WTC11 (cell line): Measurements from ENCODE around the gene PI4KB. TPM values are rescaled to one million over a fixed set of nuclear protein-coding genes. Genes with fewer than 3 reads are reported as not detected.

ENCODE experiments used
- ATAC-seq: fragments of 200-7000 bp; cut with Tn5 transposase; 2 replicates; pipeline ENCODE4 v1.10.0; 2021; ENCODE audit warnings: mild to moderate bottlenecking, moderate library complexity
- CTCF ChIA-PET: fragments of 300-600 bp; sonication (Branson Sonifier 250); formaldehyde crosslinking; loops from one replicate; lab custom pipeline; 2021; ENCODE audit warnings: antibody characterized with exemption; lab: Charles Lee
- POLR2A ChIA-PET: fragments of 350-600 bp; sonication (Branson Sonifier 250); formaldehyde crosslinking; loops from one replicate; lab custom pipeline; 2021; ENCODE audit warnings: antibody characterized with exemption; lab: Charles Lee
- DNase-seq: peaks from one replicate; pipeline ENCODE4 v3.0.0; 2021; ENCODE audit warnings: low spot score
- H3K27ac Mint-ChIP-seq: 2 replicates; pipeline ENCODE4 v1.8.0; 2021; ENCODE audit warnings: mixed read lengths
- H3K27me3 Mint-ChIP-seq: 2 replicates; pipeline ENCODE4 v1.8.0; 2021; ENCODE audit warnings: low read depth, mild to moderate bottlenecking, moderate library complexity, mixed read lengths
- H3K36me3 Mint-ChIP-seq: 2 replicates; pipeline ENCODE4 v1.8.0; 2021; ENCODE audit warnings: mixed read lengths
- H3K4me1 Mint-ChIP-seq: 2 replicates; pipeline ENCODE4 v1.8.0; 2022; ENCODE audit warnings: mixed read lengths
- H3K4me3 Mint-ChIP-seq: 2 replicates; pipeline ENCODE4 v1.8.0; 2021; ENCODE audit warnings: mild to moderate bottlenecking, moderate library complexity, mixed read lengths
- H3K9me3 Mint-ChIP-seq: 2 replicates; pipeline ENCODE4 v1.8.0; 2021; ENCODE audit warnings: mixed read lengths
- ATF1 ChIP-seq: sonication (generic); formaldehyde crosslinking; IDR thresholded peaks from 2 replicates; pipeline ENCODE4 v1.8.1; 2023; ENCODE audit warnings: mild to moderate bottlenecking, moderate library complexity, missing genetic modification reagents
- ATF2 ChIP-seq: sonication (generic); formaldehyde crosslinking; IDR thresholded peaks from 2 replicates; pipeline ENCODE4 v1.8.1; 2022; ENCODE audit warnings: low read depth, missing genetic modification reagents, borderline replicate concordance
- ATF6 ChIP-seq: sonication (generic); formaldehyde crosslinking; IDR thresholded peaks from 2 replicates; pipeline ENCODE4 v1.8.1; 2023; ENCODE audit warnings: mild to moderate bottlenecking, missing genetic modification reagents
- E2F1 ChIP-seq: sonication (generic); formaldehyde crosslinking; IDR thresholded peaks from 2 replicates; pipeline ENCODE4 v1.8.0; 2022; ENCODE audit warnings: mild to moderate bottlenecking, missing genetic modification reagents
- EMX1 ChIP-seq: fragments of 250-450 bp; sonication (Bioruptor Pico); IDR thresholded peaks from 2 replicates; pipeline ENCODE4 v1.8.0; 2021; ENCODE audit warnings: mild to moderate bottlenecking
- FOXJ3 ChIP-seq: sonication (generic); formaldehyde crosslinking; IDR thresholded peaks from 2 replicates; pipeline ENCODE4 v1.9.0; 2021; ENCODE audit warnings: missing genetic modification reagents, mild to moderate bottlenecking, borderline replicate concordance
- FOXK1 ChIP-seq: sonication (generic); formaldehyde crosslinking; IDR thresholded peaks from 2 replicates; pipeline ENCODE4 v1.8.0; 2022; ENCODE audit warnings: mild to moderate bottlenecking, moderate library complexity, missing genetic modification reagents
- GABPB1 ChIP-seq: sonication (generic); formaldehyde crosslinking; IDR thresholded peaks from 2 replicates; pipeline ENCODE4 v1.8.1; 2023; ENCODE audit warnings: mild to moderate bottlenecking, missing genetic modification reagents
- MAX ChIP-seq: sonication (generic); formaldehyde crosslinking; IDR thresholded peaks from 2 replicates; pipeline ENCODE4 v1.8.0; 2022; ENCODE audit warnings: mild to moderate bottlenecking, missing genetic modification reagents
- MYBL2 ChIP-seq: sonication (generic); formaldehyde crosslinking; IDR thresholded peaks from 2 replicates; pipeline ENCODE4 v1.8.1; 2023; ENCODE audit warnings: mild to moderate bottlenecking, moderate library complexity, missing genetic modification reagents
- NR2C2 ChIP-seq: sonication (generic); formaldehyde crosslinking; IDR thresholded peaks from 2 replicates; pipeline ENCODE4 v1.8.0; 2022; ENCODE audit warnings: mild to moderate bottlenecking, missing genetic modification reagents
- NR3C1 ChIP-seq: sonication (generic); formaldehyde crosslinking; conservative IDR thresholded peaks from 2 replicates; pipeline ENCODE4 v1.8.1; 2023; ENCODE audit warnings: low read depth, mild to moderate bottlenecking, missing genetic modification reagents
- TEAD4 ChIP-seq: sonication (generic); formaldehyde crosslinking; IDR thresholded peaks from 2 replicates; pipeline ENCODE4 v1.8.0; 2022; ENCODE audit warnings: mild to moderate bottlenecking, missing genetic modification reagents
- TP53 ChIP-seq: sonication (generic); formaldehyde crosslinking; IDR thresholded peaks from 2 replicates; pipeline ENCODE4 v1.8.1; 2023; ENCODE audit warnings: mild to moderate bottlenecking, missing genetic modification reagents
- ZNF232 ChIP-seq: sonication (generic); formaldehyde crosslinking; IDR thresholded peaks from 2 replicates; pipeline ENCODE4 v1.8.0; 2022; ENCODE audit warnings: mild to moderate bottlenecking, missing genetic modification reagents
- ZNF263 ChIP-seq: sonication (generic); formaldehyde crosslinking; IDR thresholded peaks from 2 replicates; pipeline ENCODE4 v1.8.1; 2022; ENCODE audit warnings: low read depth, mild to moderate bottlenecking, moderate library complexity, missing genetic modification reagents
- ZNF396 ChIP-seq: fragments of 250-450 bp; sonication (Bioruptor Pico); IDR thresholded peaks from 2 replicates; pipeline ENCODE4 v1.8.0; 2021; ENCODE audit warnings: mild to moderate bottlenecking, moderate library complexity, borderline replicate concordance
- total RNA-seq: library from RNA; stranded (reverse); gene quantifications from 3 replicates; pipeline ENCODE4 v1.2.3, GENCODE V29; 2021
- TF ChIP-seq, protein P1 (sequence below): sonication (generic); formaldehyde crosslinking; IDR thresholded peaks from 2 replicates; pipeline ENCODE4 v1.8.1; 2022; ENCODE audit warnings: missing genetic modification reagents, borderline replicate concordance
- TF ChIP-seq, protein P2 (sequence below): sonication (generic); formaldehyde crosslinking; IDR thresholded peaks from 2 replicates; pipeline ENCODE4 v1.8.0; 2023; ENCODE audit warnings: mild to moderate bottlenecking, missing genetic modification reagents
- TF ChIP-seq, protein P3 (sequence below): sonication (generic); formaldehyde crosslinking; IDR thresholded peaks from 2 replicates; pipeline ENCODE4 v1.8.1; 2023; ENCODE audit warnings: mild to moderate bottlenecking, moderate library complexity, missing genetic modification reagents

PI4KB gene
- total RNA-seq, 1 experiment from 2014 or later: 33.6 TPM

- TF ChIP-seq MAX (CRISPR knock-in tag): 0 out of 2 replicates have a peak, but pooled peaks have one; percentile 31
- TF ChIP-seq ZNF396 (CRISPR knock-in tag): no peak
- DNase-seq (peak; percentile 63), ATAC-seq (peak; percentile 86)
- H3K36me3 Mint-ChIP-seq: no peaks in the 10 kb centered on the region
- CTCF ChIA-PET: interaction anchor here (0.9 to 1.8 kb wide), 3 partner anchors 27 to 71 kb away, joined by 4 to 15 read pairs (median 12); partner anchors contain the start of gene PSMB4
- peak within 1 kb of the TSS; percentile 60 for H3K4me3 Mint-ChIP-seq
- H3K27me3 Mint-ChIP-seq: no peaks in the 10 kb centered on the region
- H3K9me3 Mint-ChIP-seq: no peaks in the 10 kb centered on the region
- peak within 1 kb of the TSS; percentile 12; the same call in 1 of the 2 replicates for H3K27ac Mint-ChIP-seq
- H3K4me1 Mint-ChIP-seq: peaks cover 24% of the 10 kb centered on the region
- POLR2A ChIA-PET: interaction anchor here (0.6 to 1.4 kb wide), 5 partner anchors 22 to 241 kb away, joined by 3 read pairs; partner anchors contain the start of gene PSMB4
Observed at GRCh38 chr1:151372058-151372934, 45.1 kb upstream of the PI4KB start, which contains the start of gene SELENBP1. TSS of gene SELENBP1 (minus strand) at chr1:151372705. CDS start at chr1:151372641, 64 bp downstream.

DNA sequence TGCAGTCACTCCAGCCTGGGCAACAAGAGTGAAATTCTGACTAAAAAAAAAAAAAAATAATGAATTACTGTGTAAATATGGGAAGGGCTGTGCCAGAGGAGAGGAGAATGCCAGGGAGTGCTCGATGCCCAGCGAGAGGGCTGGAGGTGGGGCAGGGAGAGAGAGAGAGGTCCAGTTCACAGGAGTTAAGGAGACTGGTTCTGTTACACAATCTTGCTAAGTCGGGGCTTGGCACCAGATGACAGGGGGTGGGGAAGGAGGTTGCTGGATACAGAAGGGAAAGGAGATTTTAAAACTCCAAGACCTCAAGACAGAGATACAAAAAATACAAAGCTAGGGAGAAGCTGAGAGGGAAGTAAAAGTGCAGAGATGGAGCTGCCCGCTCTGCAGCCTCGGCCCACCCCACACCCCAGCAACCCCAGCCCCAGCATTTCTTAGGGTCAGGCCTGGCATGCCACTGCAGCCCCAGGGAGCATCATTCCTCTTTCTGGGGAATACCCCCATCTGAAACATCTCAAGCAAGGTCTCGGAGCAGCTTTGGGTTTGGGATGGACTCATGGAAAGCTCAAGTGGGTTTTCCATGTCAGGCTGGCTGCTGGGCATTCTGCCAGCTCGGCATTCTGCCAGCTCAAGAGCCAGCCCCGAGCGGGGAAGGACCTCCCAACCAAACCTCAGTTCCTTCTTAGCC, 44.3 kb upstream of the PI4KB start:
- H3K9me3 Mint-ChIP-seq: no peaks in the 10 kb centered on the region
- no peak for ATAC-seq
- H3K27ac Mint-ChIP-seq: no peak overlapping the region
- no peaks in the 10 kb centered on the region for H3K36me3 Mint-ChIP-seq
- ChIA-PET POLR2A (interaction anchor here (0.6 to 1.4 kb wide), 4 partner anchors 21 to 241 kb away, joined by 3 read pairs; no protein-coding TSS in a partner anchor), CTCF (interaction anchor here (1.7 to 1.8 kb wide), 2 partner anchors 31 to 70 kb away, joined by 12 to 15 read pairs; no protein-coding TSS in a partner anchor)
- peak overlapping the region; percentile 60; the same call in 1 of the 2 replicates for H3K4me3 Mint-ChIP-seq
- H3K27me3 Mint-ChIP-seq: no peaks in the 10 kb centered on the region
- no peak for DNase-seq
- peaks cover 24% of the 10 kb centered on the region for H3K4me1 Mint-ChIP-seq
- TF ChIP-seq ATF1 (no peak), TEAD4 (CRISPR knock-in tag) (no peak), ZNF396 (CRISPR knock-in tag) (no peak), FOXK1 (CRISPR knock-in tag) (no peak), NR3C1 (CRISPR knock-in tag) (no peak), ATF6 (CRISPR knock-in tag) (no peak), E2F1 (CRISPR knock-in tag) (no peak), ZNF263 (CRISPR knock-in tag) (no peak), ATF2 (CRISPR knock-in tag) (no peak), ZNF232 (no peak), FOXJ3 (no peak), TP53 (CRISPR knock-in tag) (no peak), GABPB1 (CRISPR knock-in tag) (no peak), NR2C2 (CRISPR knock-in tag) (no peak), EMX1 (CRISPR knock-in tag) (no peak), MYBL2 (CRISPR knock-in tag) (no peak)
- TF ChIP-seq, protein P1, sequence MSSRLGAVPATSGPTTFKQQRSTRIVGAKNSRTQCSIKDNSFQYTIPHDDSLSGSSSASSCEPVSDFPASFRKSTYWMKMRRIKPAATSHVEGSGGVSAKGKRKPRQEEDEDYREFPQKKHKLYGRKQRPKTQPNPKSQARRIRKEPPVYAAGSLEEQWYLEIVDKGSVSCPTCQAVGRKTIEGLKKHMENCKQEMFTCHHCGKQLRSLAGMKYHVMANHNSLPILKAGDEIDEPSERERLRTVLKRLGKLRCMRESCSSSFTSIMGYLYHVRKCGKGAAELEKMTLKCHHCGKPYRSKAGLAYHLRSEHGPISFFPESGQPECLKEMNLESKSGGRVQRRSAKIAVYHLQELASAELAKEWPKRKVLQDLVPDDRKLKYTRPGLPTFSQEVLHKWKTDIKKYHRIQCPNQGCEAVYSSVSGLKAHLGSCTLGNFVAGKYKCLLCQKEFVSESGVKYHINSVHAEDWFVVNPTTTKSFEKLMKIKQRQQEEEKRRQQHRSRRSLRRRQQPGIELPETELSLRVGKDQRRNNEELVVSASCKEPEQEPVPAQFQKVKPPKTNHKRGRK: no peak
- TF ChIP-seq, protein P2, sequence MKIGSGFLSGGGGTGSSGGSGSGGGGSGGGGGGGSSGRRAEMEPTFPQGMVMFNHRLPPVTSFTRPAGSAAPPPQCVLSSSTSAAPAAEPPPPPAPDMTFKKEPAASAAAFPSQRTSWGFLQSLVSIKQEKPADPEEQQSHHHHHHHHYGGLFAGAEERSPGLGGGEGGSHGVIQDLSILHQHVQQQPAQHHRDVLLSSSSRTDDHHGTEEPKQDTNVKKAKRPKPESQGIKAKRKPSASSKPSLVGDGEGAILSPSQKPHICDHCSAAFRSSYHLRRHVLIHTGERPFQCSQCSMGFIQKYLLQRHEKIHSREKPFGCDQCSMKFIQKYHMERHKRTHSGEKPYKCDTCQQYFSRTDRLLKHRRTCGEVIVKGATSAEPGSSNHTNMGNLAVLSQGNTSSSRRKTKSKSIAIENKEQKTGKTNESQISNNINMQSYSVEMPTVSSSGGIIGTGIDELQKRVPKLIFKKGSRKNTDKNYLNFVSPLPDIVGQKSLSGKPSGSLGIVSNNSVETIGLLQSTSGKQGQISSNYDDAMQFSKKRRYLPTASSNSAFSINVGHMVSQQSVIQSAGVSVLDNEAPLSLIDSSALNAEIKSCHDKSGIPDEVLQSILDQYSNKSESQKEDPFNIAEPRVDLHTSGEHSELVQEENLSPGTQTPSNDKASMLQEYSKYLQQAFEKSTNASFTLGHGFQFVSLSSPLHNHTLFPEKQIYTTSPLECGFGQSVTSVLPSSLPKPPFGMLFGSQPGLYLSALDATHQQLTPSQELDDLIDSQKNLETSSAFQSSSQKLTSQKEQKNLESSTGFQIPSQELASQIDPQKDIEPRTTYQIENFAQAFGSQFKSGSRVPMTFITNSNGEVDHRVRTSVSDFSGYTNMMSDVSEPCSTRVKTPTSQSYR (CRISPR knock-in tag): no peak
- TF ChIP-seq, protein P3, sequence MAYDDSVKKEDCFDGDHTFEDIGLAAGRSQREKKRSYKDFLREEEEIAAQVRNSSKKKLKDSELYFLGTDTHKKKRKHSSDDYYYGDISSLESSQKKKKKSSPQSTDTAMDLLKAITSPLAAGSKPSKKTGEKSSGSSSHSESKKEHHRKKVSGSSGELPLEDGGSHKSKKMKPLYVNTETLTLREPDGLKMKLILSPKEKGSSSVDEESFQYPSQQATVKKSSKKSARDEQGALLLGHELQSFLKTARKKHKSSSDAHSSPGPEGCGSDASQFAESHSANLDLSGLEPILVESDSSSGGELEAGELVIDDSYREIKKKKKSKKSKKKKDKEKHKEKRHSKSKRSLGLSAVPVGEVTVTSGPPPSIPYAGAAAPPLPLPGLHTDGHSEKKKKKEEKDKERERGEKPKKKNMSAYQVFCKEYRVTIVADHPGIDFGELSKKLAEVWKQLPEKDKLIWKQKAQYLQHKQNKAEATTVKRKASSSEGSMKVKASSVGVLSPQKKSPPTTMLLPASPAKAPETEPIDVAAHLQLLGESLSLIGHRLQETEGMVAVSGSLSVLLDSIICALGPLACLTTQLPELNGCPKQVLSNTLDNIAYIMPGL: no peak
